Measurements from ENCODE around the gene CCDC102A.

The CCDC102A gene

GRCh38 chr16:57531635-57532265 lies 4.6 kb downstream of the CCDC102A start:
- no peak for DNase-seq (ENCODE audit: low read depth)
- H3K4me3 ChIP-seq (ENCODE audit: low read depth, low read length): no peak overlapping the region
- no peak for TF ChIP-seq CTCF (conservative IDR thresholded peaks at IDR 0.05; ENCODE audit: low read depth, low read length)

DNA sequence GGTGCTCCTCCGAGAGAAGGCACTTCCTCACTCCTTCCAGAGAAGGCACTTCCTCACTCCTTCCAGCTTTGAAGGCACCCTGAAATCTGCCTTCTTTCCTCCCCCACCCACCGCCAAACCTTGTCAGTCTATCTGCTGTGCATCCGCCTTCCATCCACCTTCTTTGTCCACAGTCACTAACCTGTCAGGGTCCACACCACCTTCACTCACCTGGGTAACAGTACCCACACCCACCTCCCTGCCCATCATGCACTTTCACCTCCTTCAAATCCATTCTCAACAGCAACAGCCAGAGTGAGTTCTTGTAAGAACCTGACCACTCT lies 5.2 kb downstream of the CCDC102A start:
- no peak for TF ChIP-seq CTCF (conservative IDR thresholded peaks at IDR 0.05; ENCODE audit: low read depth, low read length)
- H3K4me3 ChIP-seq (ENCODE audit: low read depth, low read length): no peak overlapping the region
- no peak for DNase-seq (ENCODE audit: low read depth)

DNA sequence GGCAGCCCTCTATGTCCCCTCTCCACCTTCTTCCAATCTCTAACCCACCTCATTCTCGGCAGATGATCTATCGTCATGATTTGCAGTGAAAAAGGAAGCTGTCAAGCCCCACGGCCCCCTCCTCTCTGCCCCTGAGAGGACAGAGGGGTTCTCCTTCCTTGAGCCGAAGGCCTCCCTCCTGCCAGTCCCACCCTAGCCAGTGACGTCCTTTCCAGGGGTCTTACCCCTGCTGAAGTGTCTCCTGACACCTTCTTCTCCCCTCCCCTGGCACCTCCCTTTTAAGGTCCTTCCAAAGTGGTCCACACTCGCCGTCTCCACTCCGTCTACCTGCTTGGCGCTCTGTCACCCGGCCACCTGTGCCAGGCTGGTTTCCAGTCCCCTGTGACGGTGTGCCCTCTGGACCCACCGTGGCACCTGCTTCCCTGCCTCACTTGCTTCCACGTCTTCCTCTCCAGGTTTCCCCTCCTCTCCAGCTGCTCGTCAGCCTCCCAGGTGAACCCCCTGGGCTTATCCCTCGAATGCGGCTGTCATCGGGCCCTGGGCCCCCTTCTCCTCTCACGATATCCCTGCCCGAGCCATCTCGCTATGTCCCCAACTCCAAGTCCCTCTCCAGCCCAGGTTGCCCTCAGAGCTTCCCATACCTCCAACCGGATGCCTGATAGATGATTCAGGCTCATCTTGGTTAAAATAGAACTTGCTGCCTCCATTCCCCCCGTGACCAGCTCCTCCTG lies 5.7 kb downstream of the CCDC102A start:
- H3K4me3 ChIP-seq (ENCODE audit: low read depth, low read length): no peak overlapping the region
- TF ChIP-seq CTCF (conservative IDR thresholded peaks at IDR 0.05; ENCODE audit: low read depth, low read length): no peak
- DNase-seq (ENCODE audit: low read depth): no peak

DNA sequence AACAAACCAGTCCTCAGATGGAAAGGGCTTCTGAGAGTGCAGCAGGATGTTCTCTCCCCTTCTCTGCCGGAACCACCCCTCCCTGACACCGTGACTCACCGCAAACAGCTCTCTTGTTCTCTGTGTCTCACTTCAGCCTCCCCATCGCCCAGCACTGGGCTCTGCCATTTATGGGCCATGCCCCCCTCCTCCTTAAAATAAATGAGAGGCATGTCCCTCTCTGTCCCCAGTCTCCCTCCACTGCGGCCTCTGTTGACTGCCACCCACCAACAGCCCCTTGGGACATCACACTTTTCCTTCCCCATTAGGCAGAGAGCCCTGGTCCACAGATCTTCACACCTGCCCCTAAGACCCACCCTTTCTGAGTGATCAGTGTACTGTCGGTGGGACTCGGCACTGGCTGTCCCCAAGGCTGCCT lies 6.3 kb downstream of the CCDC102A start:
- peak; percentile 75 for DNase-seq (ENCODE audit: low read depth)
- no peak overlapping the region for H3K4me3 ChIP-seq (ENCODE audit: low read depth, low read length)
- TF ChIP-seq CTCF (conservative IDR thresholded peaks at IDR 0.05; ENCODE audit: low read depth, low read length): no peak

DNA sequence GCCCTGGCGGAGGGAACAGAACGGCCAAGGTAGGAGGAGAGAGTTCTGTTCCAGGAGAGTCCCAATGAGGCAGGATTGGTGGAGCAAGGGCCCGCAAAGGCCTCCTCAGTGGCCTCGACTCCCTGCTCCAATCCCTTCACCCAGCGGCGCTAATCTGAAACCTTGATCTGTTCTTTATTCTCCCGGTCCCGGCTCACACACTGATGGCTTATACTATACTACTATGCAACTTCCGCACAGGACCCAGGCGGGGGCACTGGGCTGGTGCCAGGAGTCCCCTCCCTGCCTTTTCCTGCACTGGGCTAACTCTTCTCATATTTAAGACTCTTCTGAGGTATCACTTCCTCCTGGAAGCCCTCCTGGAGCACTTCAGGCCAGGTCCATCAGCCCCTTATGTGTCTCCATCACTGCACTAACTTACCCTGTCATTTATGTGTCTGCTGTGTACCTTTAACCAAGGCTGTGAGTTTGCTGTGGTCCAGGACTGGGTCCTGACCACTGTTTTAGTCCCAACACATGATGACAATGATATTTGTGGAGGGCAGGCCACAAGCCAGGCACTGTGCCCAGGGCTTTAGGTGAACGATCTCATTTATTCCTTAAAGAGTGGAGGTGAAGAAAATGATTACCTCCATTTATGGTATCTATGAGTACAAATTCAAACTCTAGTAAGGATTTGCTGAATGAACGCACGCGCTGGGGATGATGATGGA lies 6.8 kb downstream of the CCDC102A start:
- no peak overlapping the region for H3K4me3 ChIP-seq (ENCODE audit: low read depth, low read length)
- no peak for TF ChIP-seq CTCF (conservative IDR thresholded peaks at IDR 0.05; ENCODE audit: low read depth, low read length)
- no peak for DNase-seq (ENCODE audit: low read depth)

DNA sequence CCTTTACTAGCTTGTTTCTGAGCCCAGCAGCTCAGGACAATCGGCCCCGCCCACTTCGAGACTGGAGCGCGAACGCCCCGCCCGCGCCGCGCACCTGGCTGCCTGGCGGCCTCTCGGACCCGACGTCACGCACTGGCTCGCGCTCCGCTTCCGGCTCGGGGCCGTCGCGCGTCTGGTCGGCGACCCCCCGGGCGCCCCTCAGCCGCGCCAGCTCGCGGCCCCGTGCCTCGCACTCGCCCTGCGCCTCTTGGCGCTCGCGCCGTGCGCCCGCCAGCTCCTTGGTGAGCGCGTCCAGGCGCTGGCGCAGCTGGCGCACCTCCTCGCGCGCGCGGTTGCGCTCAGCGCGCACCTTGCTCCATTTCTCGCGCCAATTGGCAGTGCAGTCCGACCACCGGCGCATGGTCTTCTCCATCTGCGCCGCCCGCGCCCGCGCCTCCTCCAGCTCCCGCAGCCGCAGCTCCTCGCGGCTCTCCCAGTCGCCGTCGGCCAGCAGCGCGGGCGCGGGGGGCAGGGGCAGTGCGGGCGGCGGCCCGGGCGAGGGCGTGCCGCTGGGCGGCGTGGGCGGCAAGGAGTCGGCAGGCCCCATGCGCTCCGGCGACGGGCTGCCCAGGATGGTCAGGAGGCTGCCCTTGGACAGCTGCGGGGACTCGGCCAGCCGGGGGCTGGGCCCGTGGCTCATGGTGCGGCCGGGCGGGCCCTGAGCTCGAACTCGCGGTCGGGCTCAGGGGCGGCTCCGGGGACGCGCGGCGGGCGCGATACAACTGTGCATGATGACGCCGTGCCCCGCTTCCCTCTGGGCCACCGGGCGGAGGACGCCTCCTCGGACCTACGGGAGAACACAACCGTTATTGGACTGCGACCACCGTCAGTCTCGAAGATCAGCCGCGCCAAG lies 7.6 kb downstream of the CCDC102A start:
- DNase-seq (ENCODE audit: low read depth): no peak
- H3K4me3 ChIP-seq (ENCODE audit: low read depth, low read length): no peak overlapping the region
- no peak for TF ChIP-seq CTCF (conservative IDR thresholded peaks at IDR 0.05; ENCODE audit: low read depth, low read length)

Measured in choroid plexus epithelial cell (primary cell).